HepG2 (cell line): ENCODE data around the gene ATP5MG. TPM values are rescaled to one million over a fixed set of nuclear protein-coding genes. Genes with fewer than 3 reads are reported as not detected.

Experiments used
- AGO1 ChIP-seq: fragments of 200-400 bp; formaldehyde crosslinking; IDR thresholded peaks from 2 replicates; pipeline ENCODE4 v1.6.1; 2017; ENCODE audit warnings: mild to moderate bottlenecking, low read depth, low read length, moderate library complexity; ENCODE audit not compliant: poor library complexity, severe bottlenecking
- ATF7-NPFF ChIP-seq: sonication (generic); formaldehyde crosslinking; IDR thresholded peaks from 2 replicates; pipeline ENCODE4 v1.8.1; 2023; ENCODE audit warnings: mild to moderate bottlenecking, low read depth, missing genetic modification reagents, moderate library complexity
- CCAR2 ChIP-seq: fragments of 200-400 bp; formaldehyde crosslinking; optimal IDR thresholded peaks from 2 replicates; pipeline ENCODE3; 2018; ENCODE audit warnings: low read depth, mild to moderate bottlenecking, low read length, moderate library complexity
- CEBPG ChIP-seq: IDR thresholded peaks from 2 replicates; pipeline ENCODE4 v1.6.1; 2016
- FIP1L1 ChIP-seq: fragments of 200-400 bp; formaldehyde crosslinking; IDR thresholded peaks from 2 replicates; pipeline ENCODE4 v1.6.1; 2018; ENCODE audit warnings: low read depth, mild to moderate bottlenecking, low read length, moderate library complexity, borderline replicate concordance; ENCODE audit not compliant: insufficient read depth
- FOXP1 ChIP-seq, 2 experiments: fragments of 450-650 bp in 1 of 2; IDR thresholded peaks; 2 replicates each; pipeline ENCODE4 v1.6.1; 2017 to 2018; ENCODE audit warnings: antibody characterized with exemption in 1 of 2
- NFE2 ChIP-seq: sonication (generic); formaldehyde crosslinking; IDR thresholded peaks from 2 replicates; pipeline ENCODE4 v1.4.0; 2020; ENCODE audit warnings: missing genetic modification reagents
- SETDB1 ChIP-seq: sonication (generic); formaldehyde crosslinking; IDR thresholded peaks from 2 replicates; pipeline ENCODE4 v1.5.1; 2020; ENCODE audit warnings: missing genetic modification reagents, mild to moderate bottlenecking, borderline replicate concordance
- SOX6 ChIP-seq, 2 experiments: fragments of 450-650 bp in 1 of 2; sonication (generic) in 1 of 2; formaldehyde crosslinking in 1 of 2; IDR thresholded peaks; 2 replicates each; pipeline versions ENCODE4 v1.4.0 to v1.6.1; 2017 to 2020; ENCODE audit warnings: antibody characterized with exemption in 1 of 2, mild to moderate bottlenecking in 1 of 2, missing genetic modification reagents in 1 of 2
- SRSF9 ChIP-seq: fragments of 200-400 bp; formaldehyde crosslinking; IDR thresholded peaks from 2 replicates; pipeline ENCODE4 v1.6.1; 2018; ENCODE audit warnings: borderline replicate concordance, mild to moderate bottlenecking, low read depth, low read length; ENCODE audit not compliant: insufficient read depth, poor library complexity, severe bottlenecking
- YEATS4 ChIP-seq: sonication (generic); formaldehyde crosslinking; IDR thresholded peaks from 2 replicates; pipeline ENCODE4 v1.4.0; 2020; ENCODE audit warnings: missing genetic modification reagents, borderline replicate concordance
- ZNF331 ChIP-seq: sonication (generic); formaldehyde crosslinking; IDR thresholded peaks from 2 replicates; pipeline ENCODE4 v1.4.0; 2020; ENCODE audit warnings: missing genetic modification reagents
- ZNF34 ChIP-seq: sonication (generic); formaldehyde crosslinking; IDR thresholded peaks from 2 replicates; pipeline ENCODE4 v1.4.0; 2020; ENCODE audit warnings: mild to moderate bottlenecking, missing genetic modification reagents, borderline replicate concordance
- polyA plus RNA-seq, 8 experiments: library from polyadenylated mRNA; depleted of rRNA in 3 of 8; stranded (reverse) in 7 of 8; unstranded in 1 of 8; fragments of >200 nt; fragmentation: Illumina TruSeq in 4 of 8; extraction: Trizol in 4 of 8; gene quantifications; 2 replicates each; pipeline versions ENCODE4 v1.2.1 to v1.2.3, GENCODE V29; 2011 to 2016; ENCODE audit warnings: low read depth in 4 of 8, missing spikeins in 1 of 8, mixed read lengths in 1 of 8; ENCODE audit not compliant: insufficient read depth in 1 of 8
- total RNA-seq, 5 experiments: library from RNA; depleted of rRNA; stranded (reverse); fragments of >200 nt; fragmentation: Illumina TruSeq; extraction: Trizol; gene quantifications; 2 replicates each; pipeline ENCODE4 v1.2.3, GENCODE V29; 2016; ENCODE audit warnings: low read depth in 1 of 5
- TF ChIP-seq, protein P1 (sequence below), 2 experiments: sonication (generic) in 1 of 2; formaldehyde crosslinking in 1 of 2; IDR thresholded peaks; 2 replicates each; pipeline versions ENCODE4 v1.4.0 to v1.6.1; 2016 to 2020; ENCODE audit warnings: borderline replicate concordance in 1 of 2, low read depth in 1 of 2, mild to moderate bottlenecking in 1 of 2, missing genetic modification reagents in 1 of 2
- TF ChIP-seq, protein P2 (sequence below): IDR thresholded peaks from 2 replicates; pipeline ENCODE4 v1.4.0; 2020; ENCODE audit warnings: mild to moderate bottlenecking, missing genetic modification reagents
- TF ChIP-seq, protein P3 (sequence below): sonication (generic); formaldehyde crosslinking; IDR thresholded peaks from 2 replicates; pipeline ENCODE4 v1.4.0; 2020; ENCODE audit warnings: missing genetic modification reagents

ATP5MG gene
- total and polyA plus RNA-seq, 2 of the 13 experiments (the other 11 are each of a cell fraction or from before 2014, with no cell fraction given) = 260 to 320 TPM

DNA sequence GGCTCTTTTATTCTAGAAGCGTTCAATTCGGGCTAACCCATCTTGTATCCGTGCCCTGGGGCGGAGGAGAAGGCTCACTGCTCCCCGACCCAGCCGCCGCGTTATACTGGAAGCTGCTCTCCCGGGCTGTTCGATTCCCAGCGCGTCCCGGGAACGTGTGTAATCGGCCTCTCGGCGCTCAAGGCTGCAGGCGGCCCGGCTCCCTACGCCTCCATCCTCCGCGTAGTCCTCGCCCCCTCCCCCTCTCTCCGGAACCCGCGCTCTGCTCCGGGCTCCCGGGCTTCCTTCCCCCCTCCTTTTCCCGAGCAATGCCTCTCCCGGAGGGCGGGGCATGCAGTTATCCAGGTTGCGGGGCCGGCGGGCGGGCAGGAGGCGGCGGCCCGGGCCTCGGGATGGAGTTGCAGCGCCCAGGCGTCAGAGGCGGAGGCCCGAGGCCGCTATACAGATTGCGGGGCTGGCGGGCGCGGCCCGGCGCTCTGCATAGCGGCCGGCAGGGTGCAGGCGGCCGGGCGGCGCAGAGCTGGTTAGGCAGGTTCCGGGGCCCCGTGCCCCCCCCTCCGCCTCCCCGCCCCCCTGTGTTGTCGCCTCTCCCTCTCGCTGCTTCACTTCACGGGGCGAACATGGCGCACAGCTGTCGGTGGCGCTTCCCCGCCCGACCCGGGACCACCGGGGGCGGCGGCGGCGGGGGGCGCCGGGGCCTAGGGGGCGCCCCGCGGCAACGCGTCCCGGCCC lies 34.7 kb downstream of the ATP5MG start, which contains the start of gene KMT2A (continued):
- TF ChIP-seq, protein P1, sequence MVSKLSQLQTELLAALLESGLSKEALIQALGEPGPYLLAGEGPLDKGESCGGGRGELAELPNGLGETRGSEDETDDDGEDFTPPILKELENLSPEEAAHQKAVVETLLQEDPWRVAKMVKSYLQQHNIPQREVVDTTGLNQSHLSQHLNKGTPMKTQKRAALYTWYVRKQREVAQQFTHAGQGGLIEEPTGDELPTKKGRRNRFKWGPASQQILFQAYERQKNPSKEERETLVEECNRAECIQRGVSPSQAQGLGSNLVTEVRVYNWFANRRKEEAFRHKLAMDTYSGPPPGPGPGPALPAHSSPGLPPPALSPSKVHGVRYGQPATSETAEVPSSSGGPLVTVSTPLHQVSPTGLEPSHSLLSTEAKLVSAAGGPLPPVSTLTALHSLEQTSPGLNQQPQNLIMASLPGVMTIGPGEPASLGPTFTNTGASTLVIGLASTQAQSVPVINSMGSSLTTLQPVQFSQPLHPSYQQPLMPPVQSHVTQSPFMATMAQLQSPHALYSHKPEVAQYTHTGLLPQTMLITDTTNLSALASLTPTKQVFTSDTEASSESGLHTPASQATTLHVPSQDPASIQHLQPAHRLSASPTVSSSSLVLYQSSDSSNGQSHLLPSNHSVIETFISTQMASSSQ (IDR thresholded peaks at IDR 0.05; ENCODE audit: low read depth) = no peak
- TF ChIP-seq, protein P1 (CRISPR knock-in tag; IDR thresholded peaks at IDR 0.05; ENCODE audit: borderline replicate concordance) = peak; percentile 65; the same call in 1 of the 2 replicates
- no peak for TF ChIP-seq ZNF34 (CRISPR knock-in tag)
- TF ChIP-seq, protein P2, sequence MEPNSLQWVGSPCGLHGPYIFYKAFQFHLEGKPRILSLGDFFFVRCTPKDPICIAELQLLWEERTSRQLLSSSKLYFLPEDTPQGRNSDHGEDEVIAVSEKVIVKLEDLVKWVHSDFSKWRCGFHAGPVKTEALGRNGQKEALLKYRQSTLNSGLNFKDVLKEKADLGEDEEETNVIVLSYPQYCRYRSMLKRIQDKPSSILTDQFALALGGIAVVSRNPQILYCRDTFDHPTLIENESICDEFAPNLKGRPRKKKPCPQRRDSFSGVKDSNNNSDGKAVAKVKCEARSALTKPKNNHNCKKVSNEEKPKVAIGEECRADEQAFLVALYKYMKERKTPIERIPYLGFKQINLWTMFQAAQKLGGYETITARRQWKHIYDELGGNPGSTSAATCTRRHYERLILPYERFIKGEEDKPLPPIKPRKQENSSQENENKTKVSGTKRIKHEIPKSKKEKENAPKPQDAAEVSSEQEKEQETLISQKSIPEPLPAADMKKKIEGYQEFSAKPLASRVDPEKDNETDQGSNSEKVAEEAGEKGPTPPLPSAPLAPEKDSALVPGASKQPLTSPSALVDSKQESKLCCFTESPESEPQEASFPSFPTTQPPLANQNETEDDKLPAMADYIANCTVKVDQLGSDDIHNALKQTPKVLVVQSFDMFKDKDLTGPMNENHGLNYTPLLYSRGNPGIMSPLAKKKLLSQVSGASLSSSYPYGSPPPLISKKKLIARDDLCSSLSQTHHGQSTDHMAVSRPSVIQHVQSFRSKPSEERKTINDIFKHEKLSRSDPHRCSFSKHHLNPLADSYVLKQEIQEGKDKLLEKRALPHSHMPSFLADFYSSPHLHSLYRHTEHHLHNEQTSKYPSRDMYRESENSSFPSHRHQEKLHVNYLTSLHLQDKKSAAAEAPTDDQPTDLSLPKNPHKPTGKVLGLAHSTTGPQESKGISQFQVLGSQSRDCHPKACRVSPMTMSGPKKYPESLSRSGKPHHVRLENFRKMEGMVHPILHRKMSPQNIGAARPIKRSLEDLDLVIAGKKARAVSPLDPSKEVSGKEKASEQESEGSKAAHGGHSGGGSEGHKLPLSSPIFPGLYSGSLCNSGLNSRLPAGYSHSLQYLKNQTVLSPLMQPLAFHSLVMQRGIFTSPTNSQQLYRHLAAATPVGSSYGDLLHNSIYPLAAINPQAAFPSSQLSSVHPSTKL (CRISPR knock-in tag) = peak; percentile 49
- no peak for TF ChIP-seq NFE2
- no peak for TF ChIP-seq FOXP1 (IDR thresholded peaks at IDR 0.05)
- TF ChIP-seq FOXP1 (CRISPR knock-in tag; IDR thresholded peaks at IDR 0.05) = 0 out of 2 replicates have a peak, but pooled peaks have one; percentile 6
- peak; percentile 62 for TF ChIP-seq AGO1
- peak; percentile 85 for TF ChIP-seq ATF7-NPFF (CRISPR knock-in tag)
- TF ChIP-seq FIP1L1 = peak; percentile 67; the same call in 1 of the 2 replicates
- 0 out of 2 replicates have a peak, but pooled peaks have one; percentile 77 for TF ChIP-seq ZNF331 (CRISPR knock-in tag)
- no peak for TF ChIP-seq CEBPG
- TF ChIP-seq, protein P3, sequence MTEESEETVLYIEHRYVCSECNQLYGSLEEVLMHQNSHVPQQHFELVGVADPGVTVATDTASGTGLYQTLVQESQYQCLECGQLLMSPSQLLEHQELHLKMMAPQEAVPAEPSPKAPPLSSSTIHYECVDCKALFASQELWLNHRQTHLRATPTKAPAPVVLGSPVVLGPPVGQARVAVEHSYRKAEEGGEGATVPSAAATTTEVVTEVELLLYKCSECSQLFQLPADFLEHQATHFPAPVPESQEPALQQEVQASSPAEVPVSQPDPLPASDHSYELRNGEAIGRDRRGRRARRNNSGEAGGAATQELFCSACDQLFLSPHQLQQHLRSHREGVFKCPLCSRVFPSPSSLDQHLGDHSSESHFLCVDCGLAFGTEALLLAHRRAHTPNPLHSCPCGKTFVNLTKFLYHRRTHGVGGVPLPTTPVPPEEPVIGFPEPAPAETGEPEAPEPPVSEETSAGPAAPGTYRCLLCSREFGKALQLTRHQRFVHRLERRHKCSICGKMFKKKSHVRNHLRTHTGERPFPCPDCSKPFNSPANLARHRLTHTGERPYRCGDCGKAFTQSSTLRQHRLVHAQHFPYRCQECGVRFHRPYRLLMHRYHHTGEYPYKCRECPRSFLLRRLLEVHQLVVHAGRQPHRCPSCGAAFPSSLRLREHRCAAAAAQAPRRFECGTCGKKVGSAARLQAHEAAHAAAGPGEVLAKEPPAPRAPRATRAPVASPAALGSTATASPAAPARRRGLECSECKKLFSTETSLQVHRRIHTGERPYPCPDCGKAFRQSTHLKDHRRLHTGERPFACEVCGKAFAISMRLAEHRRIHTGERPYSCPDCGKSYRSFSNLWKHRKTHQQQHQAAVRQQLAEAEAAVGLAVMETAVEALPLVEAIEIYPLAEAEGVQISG (CRISPR knock-in tag) = peak; percentile 59; the same call in 1 of the 2 replicates
- no peak for TF ChIP-seq SETDB1 (CRISPR knock-in tag)
- TF ChIP-seq CCAR2 = peak; percentile 92
- no peak for TF ChIP-seq SOX6 (IDR thresholded peaks at IDR 0.05)
- peak; percentile 31; the same call in 1 of the 2 replicates for TF ChIP-seq SOX6 (CRISPR knock-in tag; IDR thresholded peaks at IDR 0.05)
- TF ChIP-seq SRSF9 = no peak
- TF ChIP-seq YEATS4 (CRISPR knock-in tag) = peak; percentile 75
